NCI-H1694 (cell line): ENCODE results near the gene ABCE1.
"Not testable (repeated sequence)": the region's sequence is repeated elsewhere in the genome, so short reads cannot be mapped to it uniquely, and the experiment has no call there.

Experiments used
- DNase-seq: peaks from one replicate; lab custom pipeline; 2025; lab: John Stamatoyannopoulos, UW

The ABCE1 gene

GRCh38 chr4:145103496-145103895 is 5.4 kb downstream of the ABCE1 start:
- DNase-seq = no peak

GRCh38 chr4:145107126-145107525 is 9.0 kb downstream of the ABCE1 start:
- no peak for DNase-seq

- DNase-seq = no peak
These were observed 10.0 kb downstream of the ABCE1 start for GRCh38 chr4:145108128-145108527.

GRCh38 chr4:145125396-145125795 is 27.3 kb downstream of the ABCE1 start:
- no peak for DNase-seq

GRCh38 chr4:145130130-145130529 is 32.0 kb downstream of the ABCE1 start:
- DNase-seq = no peak

GRCh38 chr4:145130788-145131399 is 32.8 kb downstream of the ABCE1 start:
- DNase-seq = no peak

- DNase-seq = no peak
These were observed 33.7 kb downstream of the ABCE1 start for GRCh38 chr4:145131848-145132247.

GRCh38 chr4:145132511-145133098 is 34.5 kb downstream of the ABCE1 start:
- DNase-seq = no peak

GRCh38 chr4:145136219-145136618 is 38.1 kb downstream of the ABCE1 start:
- DNase-seq = not testable (repeated sequence)

GRCh38 chr4:145148980-145149379 is 50.9 kb downstream of the ABCE1 start:
- DNase-seq = no peak

GRCh38 chr4:145153181-145153903 is 55.2 kb downstream of the ABCE1 start:
- DNase-seq = no peak

- DNase-seq = no peak
These were observed 55.8 kb downstream of the ABCE1 start for GRCh38 chr4:145153904-145154298.

- no peak for DNase-seq
These were observed 56.5 kb downstream of the ABCE1 start for GRCh38 chr4:145154573-145154972.

- DNase-seq = no peak
These were observed 57.3 kb downstream of the ABCE1 start for GRCh38 chr4:145155268-145155870.

- no peak for DNase-seq
These were observed 58.9 kb downstream of the ABCE1 start for GRCh38 chr4:145156986-145157385.

- DNase-seq = no peak
These were observed 63.4 kb downstream of the ABCE1 start for GRCh38 chr4:145161549-145161948.

- no peak for DNase-seq
These were observed 69.8 kb downstream of the ABCE1 start for GRCh38 chr4:145167887-145168286.

GRCh38 chr4:145168581-145169187 is 70.6 kb downstream of the ABCE1 start:
- DNase-seq = no peak

GRCh38 chr4:145170223-145170622 is 72.1 kb downstream of the ABCE1 start:
- no peak for DNase-seq

- DNase-seq = no peak
These were observed 73.8 kb downstream of the ABCE1 start for GRCh38 chr4:145171911-145172310.

- DNase-seq = no peak
These were observed 78.7 kb downstream of the ABCE1 start for GRCh38 chr4:145176641-145177432.

GRCh38 chr4:145177511-145177905 is 79.4 kb downstream of the ABCE1 start:
- DNase-seq = no peak
